A549 (cell line): ENCODE data around the gene CCDC71. TPM values are rescaled to one million over a fixed set of nuclear protein-coding genes. Genes with fewer than 3 reads are reported as not detected.

Experiments
- ATAC-seq, 2 experiments: fragments of 200-7000 bp in 1 of 2; fragments of >200 bp in 1 of 2; cut with Nextera tagmentation in 1 of 2; cut with Tn5 transposase in 1 of 2; 3 replicates each; pipeline versions ENCODE4 v1.8.0 to v1.9.1; 2018 to 2020; ENCODE audit warnings: mild to moderate bottlenecking in 1 of 2, moderate library complexity in 1 of 2
- CTCF ChIA-PET: fragments of 300-600 bp; sonication (Branson Sonifier 250); formaldehyde crosslinking; extraction: SDS; loops from one replicate; lab custom pipeline; 2021; ENCODE audit warnings: antibody characterized with exemption, inconsistent platforms; lab: Yijun Ruan, JAX
- POLR2A ChIA-PET: fragments of 350-600 bp; formaldehyde crosslinking; extraction: SDS; loops from one replicate; lab custom pipeline; 2021; ENCODE audit warnings: antibody characterized with exemption, inconsistent platforms; lab: Yijun Ruan, JAX
- DNase-seq, 2 experiments: peaks; one replicate each; pipeline versions ENCODE4 v3.0.0 to v3.0.0-alpha.2; 2011 to 2016; ENCODE audit warnings: low read depth in 1 of 2, low spot score in 1 of 2
- FAIRE-seq: peaks from 2 replicates; lab custom pipeline; 2011; peaks lifted over from hg19 to GRCh38; lab: Jason Lieb, UNC
- H3K27ac ChIP-seq, 2 experiments: fragments of >200 bp; sonication (Bioruptor Twin); formaldehyde crosslinking; 3 replicates each; pipeline ENCODE4 v1.5.1; 2016 to 2017
- H3K4me1 ChIP-seq: fragments of >200 bp; sonication (Bioruptor Twin); formaldehyde crosslinking; 3 replicates; pipeline ENCODE4 v1.6.1; 2016
- H3K4me2 ChIP-seq: fragments of >200 bp; sonication (Bioruptor Twin); formaldehyde crosslinking; 3 replicates; pipeline ENCODE4 v1.6.1; 2016
- H3K4me3 ChIP-seq: fragments of >200 bp; sonication (Bioruptor Twin); formaldehyde crosslinking; 3 replicates; pipeline ENCODE4 v1.5.1; 2016
- H3K9me3 ChIP-seq: fragments of >200 bp; sonication (Bioruptor Twin); formaldehyde crosslinking; 3 replicates; pipeline ENCODE4 v1.6.1; 2016
- BCL3 ChIP-seq: fragments of >200 bp; sonication (Bioruptor Twin); formaldehyde crosslinking; IDR thresholded peaks from 3 replicates; pipeline ENCODE4 v1.6.1; 2016
- BHLHE40 ChIP-seq: IDR thresholded peaks from 2 replicates; pipeline ENCODE4 v1.6.1; 2012; ENCODE audit warnings: low read depth, low read length, inconsistent platforms
- CBX8 ChIP-seq: fragments of 200-600 bp; sonication (generic); IDR thresholded peaks from 2 replicates; pipeline ENCODE4 v1.6.1; 2016
- CEBPB ChIP-seq, 2 experiments: fragments of >200 bp in 1 of 2; sonication (Bioruptor Twin) in 1 of 2; formaldehyde crosslinking in 1 of 2; IDR thresholded peaks; 2 replicates each; pipeline ENCODE4 v1.6.1; 2012 to 2016
- CHD2 ChIP-seq: fragments of 150-350 bp; IDR thresholded peaks from 2 replicates; pipeline ENCODE4 v1.6.1; 2014; ENCODE audit warnings: low read length; ENCODE audit not compliant: partially characterized antibody
- CTCF ChIP-seq: fragments of >200 bp; sonication (Bioruptor Twin); formaldehyde crosslinking; IDR thresholded peaks from 3 replicates; pipeline ENCODE4 v1.5.1; 2016
- FOSL2 ChIP-seq, 2 experiments: fragments of 450-650 bp in 1 of 2; fragments of >200 bp in 1 of 2; sonication (Bioruptor Twin) in 1 of 2; formaldehyde crosslinking; IDR thresholded peaks; 2 replicates each; pipeline versions ENCODE4 v1.5.0 to v1.6.1; 2016 to 2020; ENCODE audit warnings: mild to moderate bottlenecking in 1 of 2, moderate library complexity in 1 of 2
- HMGXB4 ChIP-seq: fragments of 250-450 bp; sonication (Bioruptor Pico); IDR thresholded peaks from 2 replicates; pipeline ENCODE4 v1.5.0; 2021; ENCODE audit warnings: mild to moderate bottlenecking, moderate library complexity, borderline replicate concordance
- HOXB5 ChIP-seq: fragments of 250-450 bp; sonication (Bioruptor Pico); IDR thresholded peaks from 2 replicates; pipeline ENCODE4 v1.5.0; 2020; ENCODE audit warnings: mild to moderate bottlenecking, moderate library complexity
- KDM5A ChIP-seq: fragments of 200-600 bp; sonication (generic); IDR thresholded peaks from 2 replicates; pipeline ENCODE4 v1.6.1; 2016; ENCODE audit warnings: antibody characterized with exemption, mild to moderate bottlenecking
- MAFK ChIP-seq: fragments of 450-650 bp; IDR thresholded peaks from 2 replicates; pipeline ENCODE4 v1.6.1; 2014; ENCODE audit not compliant: partially characterized antibody
- NFE2L2 ChIP-seq: fragments of 150-350 bp; conservative IDR thresholded peaks from 2 replicates; pipeline ENCODE4 v1.6.1; 2014; ENCODE audit warnings: low read length
- NPAS2 ChIP-seq: fragments of 250-450 bp; sonication (Bioruptor Pico); IDR thresholded peaks from 2 replicates; pipeline ENCODE4 v1.8.0; 2022; ENCODE audit warnings: mild to moderate bottlenecking, moderate library complexity, borderline replicate concordance
- NR3C1 ChIP-seq: fragments of >200 bp; sonication (Bioruptor Twin); formaldehyde crosslinking; IDR thresholded peaks from 3 replicates; pipeline ENCODE4 v1.6.1; 2017
- POLR2AphosphoS2 ChIP-seq: conservative IDR thresholded peaks from 2 replicates; pipeline ENCODE4 v1.6.1; 2012; ENCODE audit warnings: low read length, improper control_type of control experiment, inconsistent platforms
- RFX5 ChIP-seq: fragments of 450-650 bp; IDR thresholded peaks from 2 replicates; pipeline ENCODE4 v1.7.1; 2014; ENCODE audit warnings: antibody characterized with exemption, mild to moderate bottlenecking, moderate library complexity
- TFCP2L1 ChIP-seq: fragments of 250-450 bp; sonication (Bioruptor Pico); IDR thresholded peaks from 2 replicates; pipeline ENCODE4 v1.5.0; 2021; ENCODE audit warnings: mild to moderate bottlenecking
- TP53 ChIP-seq: fragments of 250-450 bp; sonication (Bioruptor Pico); IDR thresholded peaks from 2 replicates; pipeline ENCODE4 v1.5.0; 2021; ENCODE audit warnings: mild to moderate bottlenecking, moderate library complexity
- USF2 ChIP-seq: fragments of 450-650 bp; IDR thresholded peaks from 2 replicates; pipeline ENCODE4 v1.6.1; 2014; ENCODE audit warnings: antibody characterized with exemption
- ZNF302 ChIP-seq: fragments of 250-450 bp; sonication (Bioruptor Pico); IDR thresholded peaks from 2 replicates; pipeline ENCODE4 v1.9.0; 2021; ENCODE audit warnings: inconsistent platforms, mild to moderate bottlenecking, moderate library complexity
- WGBS: methylation state at CpG from one replicate; pipeline ENCODE4 v1.1.6; 2017; ENCODE audit errors: missing lambda C conversion rate; 5-methylcytosine and 5-hydroxymethylcytosine counted together
- polyA plus RNA-seq, 4 experiments: library from polyadenylated mRNA; depleted of rRNA in 3 of 4; stranded (reverse); fragments of >200 nt; fragmentation: RNase III in 1 of 4; extraction: RNeasy Plus Mini Kit Qiagen cat#74134 plus additional on column Dnase treatment in 1 of 4; gene quantifications; 2 replicates in 3 of 4; 3 replicates in 1 of 4; pipeline ENCODE4 v1.2.3, GENCODE V29; 2011 to 2017

The CCDC71 gene
- polyA plus RNA-seq, 2 of the 4 experiments (the other 2 are of a cell fraction) = 9.6 to 13.4 TPM

GRCh38 chr3:49166752-49167556 is 823 bp upstream of the CCDC71 start:
- DNase-seq (no peak), FAIRE-seq (no peak), ATAC-seq (no peak)
- CTCF ChIA-PET = interaction anchor here (0.8 to 1.3 kb wide), 2 partner anchors 21 to 282 kb away, joined by 3 to 4 read pairs; no protein-coding TSS in a partner anchor
- H3K27ac ChIP-seq = peak overlapping the region; percentile 95 to 100
- H3K4me1 ChIP-seq = peaks cover 19% of the 10 kb centered on the region; the same call in 2 of the 3 replicates
- H3K4me3 ChIP-seq = peak overlapping the region; percentile 96
- TF ChIP-seq NR3C1 (no peak), TFCP2L1 (CRISPR knock-in tag) (no peak), POLR2AphosphoS2 (no peak), NPAS2 (no peak), HOXB5 (CRISPR knock-in tag) (no peak), BHLHE40 (no peak), USF2 (no peak), MAFK (no peak), CTCF (no peak), NFE2L2 (no peak), CEBPB (IDR thresholded peaks at IDR 0.05) (no peak), HMGXB4 (CRISPR knock-in tag) (no peak), ZNF302 (CRISPR knock-in tag) (no peak), CHD2 (no peak), BCL3 (no peak), CBX8 (no peak)
- H3K4me2 ChIP-seq = peak overlapping the region; percentile 100
- peaks cover 9% of the 10 kb centered on the region for H3K9me3 ChIP-seq
- 81% methylated on average over 6 of the region's 6 CpGs for WGBS
- POLR2A ChIA-PET = no interaction called here

- H3K4me2 ChIP-seq = peak overlapping the region; percentile 100
- TF ChIP-seq FOSL2 (IDR thresholded peaks at IDR 0.05) (no peak), FOSL2 (CRISPR knock-in tag; IDR thresholded peaks at IDR 0.05) (no peak), TP53 (CRISPR knock-in tag) (no peak), CHD2 (no peak), MAFK (no peak), RFX5 (no peak), KDM5A (no peak)
- POLR2A ChIA-PET = no interaction called here
- CTCF ChIA-PET = interaction anchor here (1.6 kb wide), 1 partner anchor 32 kb away, joined by 3 read pairs; no protein-coding TSS in a partner anchor
- H3K9me3 ChIP-seq = peaks cover 9% of the 10 kb centered on the region
- peaks cover 12% of the 10 kb centered on the region; the same call in 2 of the 3 replicates for H3K4me1 ChIP-seq
- ATAC-seq = no peak
- 90% methylated on average over 2 of the region's 6 CpGs for WGBS
- DNase-seq = no peak
- H3K4me3 ChIP-seq = peak overlapping the region; percentile 96
- no peak for FAIRE-seq
- peak overlapping the region; percentile 95 to 100 for H3K27ac ChIP-seq
Observed at GRCh38 chr3:49164983-49165720, 979 bp downstream of the CCDC71 start.
